Nephron (organoid): ENCODE data around the gene GPAM.

ENCODE experiments used
- H3K27ac Mint-ChIP-seq, 3 experiments: 2 replicates each; pipeline ENCODE4 v1.8.0; 2020; ENCODE audit warnings: mixed read lengths in 3 of 3, mild to moderate bottlenecking in 2 of 3, moderate library complexity in 1 of 3
- H3K27me3 Mint-ChIP-seq: 2 replicates; pipeline ENCODE4 v1.8.0; 2021; ENCODE audit warnings: low read depth, mild to moderate bottlenecking, moderate library complexity, mixed read lengths
- H3K36me3 Mint-ChIP-seq: 2 replicates; pipeline ENCODE4 v1.8.0; 2020; ENCODE audit warnings: low read depth, mixed read lengths
- H3K4me1 Mint-ChIP-seq: 2 replicates; pipeline ENCODE4 v1.8.0; 2020; ENCODE audit warnings: mixed read lengths
- H3K4me3 Mint-ChIP-seq, 3 experiments: 2 replicates each; pipeline ENCODE4 v1.8.0; 2020; ENCODE audit warnings: mild to moderate bottlenecking in 3 of 3, mixed read lengths in 3 of 3, moderate library complexity in 2 of 3
- H3K9me3 Mint-ChIP-seq: 2 replicates; pipeline ENCODE4 v1.8.0; 2020; ENCODE audit warnings: mixed read lengths
- TF ChIP-seq, protein P1 (sequence below), 3 experiments: fragments of 200-600 bp; sonication (generic); IDR thresholded peaks; one replicate each; pipeline ENCODE4 v1.5.0; 2021; ENCODE audit warnings: antibody characterized with exemption in 3 of 3; ENCODE audit not compliant: unreplicated experiment in 3 of 3

GPAM gene

DNA sequence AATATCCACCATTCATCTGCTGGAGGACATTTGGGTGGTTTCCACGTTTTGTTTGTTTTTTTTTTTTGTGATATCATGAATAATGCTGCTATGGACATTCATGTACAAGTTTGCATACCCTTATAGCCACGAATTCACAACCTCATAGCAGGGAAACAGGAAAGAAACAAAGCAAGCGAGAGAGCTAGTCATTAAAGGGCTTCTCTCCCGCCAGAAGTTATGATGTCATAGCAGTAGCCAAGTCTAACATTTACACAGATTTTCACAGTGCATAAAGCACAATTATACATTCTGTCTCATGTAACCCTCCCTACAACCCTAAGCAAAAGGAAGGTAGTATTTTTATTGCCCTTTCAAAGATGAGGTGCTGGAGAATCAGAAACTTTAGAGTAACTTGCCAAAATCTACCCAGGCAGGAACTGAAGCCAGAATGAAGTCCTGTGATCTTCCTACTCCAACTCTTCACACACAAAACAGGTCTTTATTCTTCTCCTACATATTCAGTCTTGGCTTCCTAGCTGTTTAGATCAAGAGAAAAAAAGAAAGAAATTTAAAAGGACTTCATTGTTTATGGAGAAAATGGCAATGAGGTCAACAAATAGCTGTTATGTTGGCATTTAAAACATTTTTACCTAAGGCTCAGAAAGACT lies 33.9 kb upstream of the GPAM start:
- Mint-ChIP-seq H3K4me1 (no peaks in the 10 kb centered on the region), H3K4me3 (no peak overlapping the region), H3K9me3 (no peaks in the 10 kb centered on the region), H3K36me3 (no peaks in the 10 kb centered on the region), H3K27me3 (peaks cover 4% of the 10 kb centered on the region), H3K27ac (no peak overlapping the region)
- TF ChIP-seq, protein P1, sequence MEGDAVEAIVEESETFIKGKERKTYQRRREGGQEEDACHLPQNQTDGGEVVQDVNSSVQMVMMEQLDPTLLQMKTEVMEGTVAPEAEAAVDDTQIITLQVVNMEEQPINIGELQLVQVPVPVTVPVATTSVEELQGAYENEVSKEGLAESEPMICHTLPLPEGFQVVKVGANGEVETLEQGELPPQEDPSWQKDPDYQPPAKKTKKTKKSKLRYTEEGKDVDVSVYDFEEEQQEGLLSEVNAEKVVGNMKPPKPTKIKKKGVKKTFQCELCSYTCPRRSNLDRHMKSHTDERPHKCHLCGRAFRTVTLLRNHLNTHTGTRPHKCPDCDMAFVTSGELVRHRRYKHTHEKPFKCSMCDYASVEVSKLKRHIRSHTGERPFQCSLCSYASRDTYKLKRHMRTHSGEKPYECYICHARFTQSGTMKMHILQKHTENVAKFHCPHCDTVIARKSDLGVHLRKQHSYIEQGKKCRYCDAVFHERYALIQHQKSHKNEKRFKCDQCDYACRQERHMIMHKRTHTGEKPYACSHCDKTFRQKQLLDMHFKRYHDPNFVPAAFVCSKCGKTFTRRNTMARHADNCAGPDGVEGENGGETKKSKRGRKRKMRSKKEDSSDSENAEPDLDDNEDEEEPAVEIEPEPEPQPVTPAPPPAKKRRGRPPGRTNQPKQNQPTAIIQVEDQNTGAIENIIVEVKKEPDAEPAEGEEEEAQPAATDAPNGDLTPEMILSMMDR (IDR thresholded peaks at IDR 0.05; ENCODE audit: unreplicated experiment in 3 of 3): no peak

DNA sequence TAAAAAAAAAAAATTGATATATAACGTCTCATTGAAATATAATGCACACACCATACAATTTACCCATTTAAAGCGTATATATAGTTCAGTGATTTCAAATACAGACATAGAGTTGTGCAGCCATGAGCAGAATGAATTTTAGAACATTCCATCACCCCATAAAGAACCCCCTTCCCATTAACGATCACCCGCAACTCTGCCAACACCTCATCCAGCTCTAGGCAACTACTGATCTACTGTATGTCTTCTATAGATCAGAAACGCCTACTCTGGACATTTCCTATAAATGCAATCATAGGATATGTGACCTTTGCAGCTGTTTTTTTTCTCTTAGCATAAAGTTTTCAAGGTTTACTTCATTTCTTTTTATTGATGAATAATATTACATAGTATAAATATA lies 33.4 kb upstream of the GPAM start:
- no peak overlapping the region for H3K4me3 Mint-ChIP-seq
- H3K4me1 Mint-ChIP-seq: no peaks in the 10 kb centered on the region
- no peaks in the 10 kb centered on the region for H3K9me3 Mint-ChIP-seq
- H3K36me3 Mint-ChIP-seq: no peaks in the 10 kb centered on the region
- H3K27ac Mint-ChIP-seq: no peak overlapping the region
- peaks cover 4% of the 10 kb centered on the region for H3K27me3 Mint-ChIP-seq
- TF ChIP-seq, protein P1 (IDR thresholded peaks at IDR 0.05; ENCODE audit: unreplicated experiment in 3 of 3): no peak

GRCh38 chr10:112216151-112216550 lies 32.6 kb upstream of the GPAM start:
- Mint-ChIP-seq H3K27ac (no peak overlapping the region), H3K4me1 (no peaks in the 10 kb centered on the region), H3K9me3 (no peaks in the 10 kb centered on the region), H3K27me3 (peaks cover 4% of the 10 kb centered on the region), H3K4me3 (no peak overlapping the region), H3K36me3 (no peaks in the 10 kb centered on the region)
- TF ChIP-seq, protein P1 (IDR thresholded peaks at IDR 0.05; ENCODE audit: unreplicated experiment in 3 of 3): no peak

DNA sequence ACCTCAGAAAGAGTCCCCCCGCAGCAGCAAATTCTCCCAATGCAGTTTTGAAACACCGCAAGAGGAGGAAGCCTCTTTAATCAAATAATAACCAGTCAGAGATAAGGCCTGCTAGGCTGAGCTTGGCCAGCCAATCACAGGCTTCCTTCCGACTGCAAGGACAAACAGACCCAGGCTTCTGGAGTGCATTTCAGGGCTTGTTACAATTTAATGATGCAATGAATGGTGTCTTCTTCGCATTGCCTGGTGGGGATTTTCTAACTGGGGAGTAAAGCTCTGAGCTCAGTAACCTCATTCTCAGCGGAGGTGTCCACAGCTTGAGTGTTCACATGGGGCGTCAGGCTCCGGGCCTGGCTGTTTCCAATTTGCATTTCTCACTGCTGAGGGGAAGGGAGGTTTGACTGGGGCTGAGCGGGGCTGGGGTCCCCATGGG lies 31.8 kb upstream of the GPAM start:
- TF ChIP-seq, protein P1 (IDR thresholded peaks at IDR 0.05; ENCODE audit: unreplicated experiment in 3 of 3): no peak
- H3K4me1 Mint-ChIP-seq: no peaks in the 10 kb centered on the region
- H3K27me3 Mint-ChIP-seq: peaks cover 4% of the 10 kb centered on the region
- H3K9me3 Mint-ChIP-seq: no peaks in the 10 kb centered on the region
- no peaks in the 10 kb centered on the region for H3K36me3 Mint-ChIP-seq
- H3K27ac Mint-ChIP-seq: no peak overlapping the region
- no peak overlapping the region for H3K4me3 Mint-ChIP-seq

GRCh38 chr10:112214298-112214926 lies 30.8 kb upstream of the GPAM start:
- H3K36me3 Mint-ChIP-seq: no peaks in the 10 kb centered on the region
- no peak overlapping the region for H3K4me3 Mint-ChIP-seq
- H3K4me1 Mint-ChIP-seq: no peaks in the 10 kb centered on the region
- no peak overlapping the region for H3K27ac Mint-ChIP-seq
- TF ChIP-seq, protein P1 (IDR thresholded peaks at IDR 0.05; ENCODE audit: unreplicated experiment in 3 of 3): no peak
- H3K9me3 Mint-ChIP-seq: no peaks in the 10 kb centered on the region
- peaks cover 1% of the 10 kb centered on the region for H3K27me3 Mint-ChIP-seq

- no peak overlapping the region for H3K4me3 Mint-ChIP-seq
- no peaks in the 10 kb centered on the region for H3K4me1 Mint-ChIP-seq
- H3K27ac Mint-ChIP-seq: no peak overlapping the region
- H3K27me3 Mint-ChIP-seq: no peaks in the 10 kb centered on the region
- H3K9me3 Mint-ChIP-seq: no peaks in the 10 kb centered on the region
- no peaks in the 10 kb centered on the region for H3K36me3 Mint-ChIP-seq
- TF ChIP-seq, protein P1 (IDR thresholded peaks at IDR 0.05; ENCODE audit: unreplicated experiment in 3 of 3): no peak
Measured at GRCh38 chr10:112213836-112214235, 30.3 kb upstream of the GPAM start.
